NK-92 treated with Interleukin-12 subunit alpha and Interleukin-12 subunit beta, amount 100 ng/mL, for 24 hours (cell line): ENCODE data around the gene CCBE1.
"Not testable (repeated sequence)": the region's sequence is repeated elsewhere in the genome, so short reads cannot be mapped to it uniquely, and the experiment has no call there.

Experiments
- DNase-seq: peaks from one replicate; lab custom pipeline; 2025; lab: John Stamatoyannopoulos, UW

CCBE1 gene

GRCh38 chr18:59656373-59656887, 40.8 kb downstream of the CCBE1 start:
- no peak for DNase-seq

GRCh38 chr18:59655676-59656075, 41.5 kb downstream of the CCBE1 start:
- no peak for DNase-seq

GRCh38 chr18:59651071-59651470, 46.2 kb downstream of the CCBE1 start:
- DNase-seq: no peak

- DNase-seq: no peak
These were observed 46.9 kb downstream of the CCBE1 start for GRCh38 chr18:59650266-59650820.

- DNase-seq: no peak
These were observed 47.6 kb downstream of the CCBE1 start for GRCh38 chr18:59649591-59649990.

- not testable (repeated sequence) for DNase-seq
These were observed 48.8 kb downstream of the CCBE1 start for GRCh38 chr18:59648469-59648868.

- no peak for DNase-seq
These were observed 50.3 kb downstream of the CCBE1 start for GRCh38 chr18:59646963-59647307.

- DNase-seq: no peak
These were observed 50.8 kb downstream of the CCBE1 start for GRCh38 chr18:59646228-59646962.

GRCh38 chr18:59643740-59644139, 53.5 kb downstream of the CCBE1 start:
- DNase-seq: no peak

- no peak for DNase-seq
These were observed 56.5 kb downstream of the CCBE1 start for GRCh38 chr18:59640721-59641120.

GRCh38 chr18:59639821-59640220, 57.4 kb downstream of the CCBE1 start:
- no peak for DNase-seq

- DNase-seq: no peak
These were observed 58.1 kb downstream of the CCBE1 start for GRCh38 chr18:59639136-59639535.

GRCh38 chr18:59633961-59634485, 63.2 kb downstream of the CCBE1 start:
- no peak for DNase-seq

GRCh38 chr18:59633317-59633716, 63.9 kb downstream of the CCBE1 start:
- DNase-seq: no peak

- DNase-seq: no peak
These were observed 65.5 kb downstream of the CCBE1 start for GRCh38 chr18:59631583-59632181.

- no peak for DNase-seq
These were observed 67.3 kb downstream of the CCBE1 start for GRCh38 chr18:59629894-59630293.

GRCh38 chr18:59628995-59629394, 68.2 kb downstream of the CCBE1 start:
- no peak for DNase-seq

GRCh38 chr18:59627414-59627813, 69.8 kb downstream of the CCBE1 start:
- DNase-seq: no peak

- no peak for DNase-seq
These were observed 72.9 kb downstream of the CCBE1 start for GRCh38 chr18:59624369-59624765.

GRCh38 chr18:59623456-59624368, 73.5 kb downstream of the CCBE1 start:
- DNase-seq: no peak

- DNase-seq: peak; percentile 1
These were observed 76.2 kb downstream of the CCBE1 start for GRCh38 chr18:59621027-59621426.

GRCh38 chr18:59620381-59620780, 76.8 kb downstream of the CCBE1 start:
- no peak for DNase-seq
